MM.1S (cell line): Measurements from ENCODE around the gene THSD7B.

ENCODE experiments used
- DNase-seq: peaks from one replicate; pipeline ENCODE4 v3.0.0-alpha.2; 2015
- H2AFZ ChIP-seq: fragments of 300-600 bp; sonication (generic); 2 replicates; pipeline ENCODE4 v1.6.0; 2016; ENCODE audit warnings: antibody characterized with exemption, low read length
- H3F3A ChIP-seq: fragments of 300-600 bp; sonication (generic); 2 replicates; pipeline ENCODE4 v1.6.1; 2016; ENCODE audit warnings: mild to moderate bottlenecking, antibody characterized with exemption, low read length, moderate library complexity, mixed read lengths; ENCODE audit not compliant: insufficient read depth
- H3K27ac ChIP-seq: fragments of 300-600 bp; sonication (generic); 2 replicates; pipeline ENCODE4 v1.5.1; 2016; ENCODE audit warnings: mild to moderate bottlenecking, low read length
- H3K27me3 ChIP-seq: fragments of 300-600 bp; sonication (generic); replicated peaks from 2 replicates; pipeline ENCODE4 v1.6.0; 2016; ENCODE audit warnings: low read length; ENCODE audit not compliant: insufficient read depth
- H3K36me3 ChIP-seq: fragments of 300-600 bp; sonication (generic); replicated peaks from 2 replicates; pipeline ENCODE4 v1.6.1; 2016; ENCODE audit warnings: mild to moderate bottlenecking, low read length, mixed read lengths; ENCODE audit not compliant: insufficient read depth
- H3K4me1 ChIP-seq: fragments of 300-600 bp; sonication (generic); 2 replicates; pipeline ENCODE4 v1.6.1; 2016; ENCODE audit warnings: low read length, mixed read lengths
- H3K4me2 ChIP-seq: fragments of 300-600 bp; sonication (generic); 2 replicates; pipeline ENCODE4 v1.6.0; 2016; ENCODE audit warnings: low read depth, low read length
- H3K4me3 ChIP-seq: fragments of 300-600 bp; sonication (generic); 2 replicates; pipeline ENCODE4 v1.5.1; 2016; ENCODE audit warnings: low read length, mixed read lengths
- H3K79me2 ChIP-seq: fragments of 300-600 bp; sonication (generic); 2 replicates; pipeline ENCODE4 v1.6.1; 2016; ENCODE audit warnings: mixed run types, low read length, mixed read lengths
- H3K9ac ChIP-seq: fragments of 300-600 bp; sonication (generic); 2 replicates; pipeline ENCODE4 v1.6.1; 2016; ENCODE audit warnings: low read length, mixed read lengths
- H3K9me2 ChIP-seq: fragments of 300-600 bp; sonication (generic); replicated peaks from 2 replicates; pipeline ENCODE4 v1.6.1; 2016; ENCODE audit warnings: mild to moderate bottlenecking, low read length, mixed read lengths; ENCODE audit not compliant: insufficient read depth
- H3K9me3 ChIP-seq: fragments of 300-600 bp; sonication (generic); replicated peaks from 2 replicates; pipeline ENCODE4 v1.6.1; 2016; ENCODE audit warnings: mild to moderate bottlenecking, low read length, mixed read lengths; ENCODE audit not compliant: insufficient read depth
- H4K20me1 ChIP-seq: fragments of 300-600 bp; sonication (generic); 2 replicates; pipeline ENCODE4 v1.6.1; 2016; ENCODE audit warnings: mild to moderate bottlenecking, low read length, moderate library complexity, mixed read lengths; ENCODE audit not compliant: insufficient read depth
- EZH2 ChIP-seq: fragments of 300-600 bp; sonication (generic); optimal IDR thresholded peaks from 2 replicates; pipeline ENCODE3; 2017; ENCODE audit warnings: low read depth, mild to moderate bottlenecking, antibody characterized with exemption, low read length, mixed read lengths
- EZH2phosphoT487 ChIP-seq: fragments of 300-600 bp; sonication (generic); IDR thresholded peaks from 2 replicates; pipeline ENCODE4 v1.6.1; 2018; ENCODE audit warnings: antibody characterized with exemption, low read length
- TF ChIP-seq, protein P1 (sequence below): fragments of 300-600 bp; sonication (generic); IDR thresholded peaks from 2 replicates; pipeline ENCODE4 v1.5.1; 2016; ENCODE audit warnings: antibody characterized with exemption, low read length, mixed read lengths

Gene THSD7B

DNA sequence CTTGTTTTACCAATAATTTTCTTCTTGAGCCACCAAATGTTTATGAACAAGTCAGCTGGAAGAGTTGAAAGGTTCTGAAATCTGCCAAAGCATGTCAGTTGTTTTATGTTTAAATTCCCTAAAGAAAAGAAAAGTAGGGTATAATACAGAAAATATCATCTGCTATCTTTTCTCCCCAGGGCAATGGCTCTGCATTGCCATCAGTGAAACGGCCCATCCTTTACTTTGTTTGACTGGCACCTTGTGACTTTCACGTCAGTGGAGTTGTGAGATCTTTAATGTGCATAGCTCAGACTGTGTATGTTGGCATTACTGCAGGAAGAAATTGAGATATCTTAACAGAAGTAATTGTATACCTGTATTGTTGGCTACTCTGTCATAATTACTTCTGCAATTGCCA is 239.9 kb downstream of the THSD7B start:
- no peak overlapping the region for H3K4me3 ChIP-seq
- H3K4me1 ChIP-seq, result no peaks in the 10 kb centered on the region
- no peaks in the 10 kb centered on the region for H3K79me2 ChIP-seq
- H3F3A ChIP-seq, result no peaks in the 10 kb centered on the region
- no peaks in the 10 kb centered on the region for H4K20me1 ChIP-seq
- H3K9me3 ChIP-seq, result no peaks in the 10 kb centered on the region
- H3K9ac ChIP-seq, result no peak overlapping the region
- no peaks in the 10 kb centered on the region for H3K9me2 ChIP-seq
- no peak overlapping the region for H3K4me2 ChIP-seq
- TF ChIP-seq, protein P1, sequence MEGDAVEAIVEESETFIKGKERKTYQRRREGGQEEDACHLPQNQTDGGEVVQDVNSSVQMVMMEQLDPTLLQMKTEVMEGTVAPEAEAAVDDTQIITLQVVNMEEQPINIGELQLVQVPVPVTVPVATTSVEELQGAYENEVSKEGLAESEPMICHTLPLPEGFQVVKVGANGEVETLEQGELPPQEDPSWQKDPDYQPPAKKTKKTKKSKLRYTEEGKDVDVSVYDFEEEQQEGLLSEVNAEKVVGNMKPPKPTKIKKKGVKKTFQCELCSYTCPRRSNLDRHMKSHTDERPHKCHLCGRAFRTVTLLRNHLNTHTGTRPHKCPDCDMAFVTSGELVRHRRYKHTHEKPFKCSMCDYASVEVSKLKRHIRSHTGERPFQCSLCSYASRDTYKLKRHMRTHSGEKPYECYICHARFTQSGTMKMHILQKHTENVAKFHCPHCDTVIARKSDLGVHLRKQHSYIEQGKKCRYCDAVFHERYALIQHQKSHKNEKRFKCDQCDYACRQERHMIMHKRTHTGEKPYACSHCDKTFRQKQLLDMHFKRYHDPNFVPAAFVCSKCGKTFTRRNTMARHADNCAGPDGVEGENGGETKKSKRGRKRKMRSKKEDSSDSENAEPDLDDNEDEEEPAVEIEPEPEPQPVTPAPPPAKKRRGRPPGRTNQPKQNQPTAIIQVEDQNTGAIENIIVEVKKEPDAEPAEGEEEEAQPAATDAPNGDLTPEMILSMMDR, result no peak
- TF ChIP-seq EZH2, result no peak
- no peak for TF ChIP-seq EZH2phosphoT487
- no peak overlapping the region for H2AFZ ChIP-seq
- no peaks in the 10 kb centered on the region for H3K27me3 ChIP-seq
- no peaks in the 10 kb centered on the region for H3K36me3 ChIP-seq
- no peak for DNase-seq
- no peak overlapping the region for H3K27ac ChIP-seq

DNA sequence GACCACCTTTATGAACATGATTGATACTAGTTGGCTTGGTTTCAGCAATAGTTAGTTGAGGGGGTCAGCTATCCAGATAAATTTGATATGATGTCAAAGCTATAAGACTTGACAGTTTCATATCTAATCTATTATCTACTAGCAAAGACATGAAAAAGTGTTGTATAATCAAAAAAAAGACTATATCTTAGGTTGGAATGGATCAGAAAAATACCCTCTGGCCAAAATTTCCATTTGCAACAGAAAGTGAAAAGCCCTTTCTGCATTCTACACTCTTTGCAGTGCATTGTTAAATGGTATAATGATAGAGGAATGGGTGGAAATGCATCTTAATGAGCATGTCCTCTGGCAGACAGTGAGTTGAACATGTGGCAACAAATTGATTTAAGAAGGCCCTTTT is 242.6 kb downstream of the THSD7B start:
- Histone ChIP-seq H3K79me2 (no peaks in the 10 kb centered on the region), H3K9me3 (no peaks in the 10 kb centered on the region), H4K20me1 (no peaks in the 10 kb centered on the region), H3K9me2 (no peaks in the 10 kb centered on the region), H3K9ac (no peak overlapping the region), H3F3A (no peaks in the 10 kb centered on the region), H3K4me1 (no peaks in the 10 kb centered on the region), H3K36me3 (no peaks in the 10 kb centered on the region), H3K27me3 (no peaks in the 10 kb centered on the region), H2AFZ (no peak overlapping the region), H3K27ac (no peak overlapping the region), H3K4me2 (no peak overlapping the region), H3K4me3 (no peak overlapping the region)
- TF ChIP-seq EZH2 (no peak), EZH2phosphoT487 (no peak)
- TF ChIP-seq, protein P1, result no peak
- no peak for DNase-seq

DNA sequence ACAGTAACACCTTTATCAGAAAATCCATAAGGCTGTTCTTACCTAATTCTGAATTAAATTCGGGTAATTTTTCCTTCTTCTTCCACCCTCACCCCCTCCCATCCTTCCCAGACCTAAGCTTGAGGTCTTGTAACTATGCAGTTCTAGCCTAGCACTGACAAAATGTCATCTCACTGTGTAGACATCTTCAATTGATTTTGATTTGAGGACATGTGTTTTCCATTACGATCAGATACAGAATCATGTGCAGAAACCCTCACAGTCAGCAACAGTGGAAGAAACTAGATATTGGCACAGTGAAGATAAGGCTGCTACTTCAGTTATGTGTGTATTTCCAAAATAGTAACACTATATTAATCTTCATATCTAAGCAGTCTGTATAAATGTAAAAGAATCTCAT is 244.6 kb downstream of the THSD7B start:
- Histone ChIP-seq H3K4me3 (no peak overlapping the region), H3K4me2 (no peak overlapping the region), H3K9ac (no peak overlapping the region), H3K79me2 (no peaks in the 10 kb centered on the region), H4K20me1 (no peaks in the 10 kb centered on the region), H3K27me3 (no peaks in the 10 kb centered on the region), H3K4me1 (no peaks in the 10 kb centered on the region), H2AFZ (no peak overlapping the region), H3K9me2 (no peaks in the 10 kb centered on the region), H3K27ac (no peak overlapping the region), H3K36me3 (no peaks in the 10 kb centered on the region), H3F3A (no peaks in the 10 kb centered on the region), H3K9me3 (no peaks in the 10 kb centered on the region)
- TF ChIP-seq EZH2phosphoT487, result no peak
- no peak for TF ChIP-seq EZH2
- TF ChIP-seq, protein P1, result no peak
- no peak for DNase-seq
